GM19099 (cell line): ENCODE results near the gene DRGX.

Source experiments
- POLR2A ChIP-seq: IDR thresholded peaks from 3 replicates; pipeline ENCODE4 v1.6.1; 2011; ENCODE audit warnings: low read depth; ENCODE audit not compliant: insufficient read length; ENCODE audit errors: extremely low read depth

DRGX gene

DNA sequence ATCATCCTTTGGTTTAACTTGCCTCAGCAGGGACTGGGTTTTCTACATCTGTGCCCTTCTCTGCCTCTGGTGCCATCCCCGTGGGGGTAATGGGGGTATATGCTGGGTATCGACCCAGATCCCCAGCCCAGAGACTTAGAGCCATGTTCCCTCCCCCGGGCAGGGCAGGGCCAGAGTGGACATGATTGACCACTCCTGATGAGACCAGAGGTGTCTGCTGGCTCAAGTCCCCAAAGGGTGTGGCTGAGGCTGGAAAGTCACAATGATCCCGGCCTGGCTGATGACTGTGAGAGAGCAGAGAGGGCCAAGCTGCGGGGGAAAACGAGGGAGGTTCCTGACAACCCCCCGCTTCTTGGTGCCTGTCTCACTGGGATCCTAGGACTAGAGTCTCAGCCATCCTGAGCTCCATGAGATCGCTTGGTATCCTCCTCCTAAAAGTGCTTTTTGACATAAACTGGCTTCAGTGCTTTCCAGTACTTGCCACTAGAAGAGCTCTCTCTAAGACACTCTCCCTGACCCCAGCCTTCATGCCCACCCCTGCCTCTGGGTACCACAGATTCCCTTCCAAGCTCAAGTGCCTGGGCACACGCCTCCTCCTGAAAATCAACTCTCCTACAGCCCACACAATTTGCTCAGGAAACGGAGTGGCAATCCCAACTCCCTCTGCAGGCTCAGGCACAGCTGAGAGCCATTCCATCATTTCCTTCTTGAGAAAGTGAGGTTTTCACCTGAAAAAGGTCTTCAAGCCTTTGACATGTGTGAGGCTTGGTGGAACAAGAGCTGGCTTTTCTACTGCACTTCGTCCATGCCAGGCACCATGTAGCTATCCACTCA is 33.9 kb downstream of the DRGX start:
- TF ChIP-seq POLR2A: no peak

DNA sequence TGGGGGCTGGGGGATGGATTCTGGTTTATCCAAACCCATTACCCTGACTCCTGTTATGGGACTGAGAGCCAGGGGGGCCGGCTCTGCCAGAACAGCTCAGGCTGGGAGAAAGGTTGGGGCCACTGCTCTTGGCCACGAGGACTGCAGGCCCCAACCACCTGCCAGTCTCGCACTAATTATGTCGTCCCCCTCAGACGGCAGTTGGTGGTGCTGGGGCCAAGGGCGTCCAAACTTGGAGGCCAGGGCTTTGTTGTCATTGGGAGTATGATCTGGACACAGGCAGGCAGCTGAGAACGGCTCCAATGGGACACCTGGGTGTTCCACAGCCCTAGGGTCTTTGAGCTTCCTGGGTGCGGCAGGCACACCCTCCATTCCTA is 34.7 kb downstream of the DRGX start:
- TF ChIP-seq POLR2A: no peak

DNA sequence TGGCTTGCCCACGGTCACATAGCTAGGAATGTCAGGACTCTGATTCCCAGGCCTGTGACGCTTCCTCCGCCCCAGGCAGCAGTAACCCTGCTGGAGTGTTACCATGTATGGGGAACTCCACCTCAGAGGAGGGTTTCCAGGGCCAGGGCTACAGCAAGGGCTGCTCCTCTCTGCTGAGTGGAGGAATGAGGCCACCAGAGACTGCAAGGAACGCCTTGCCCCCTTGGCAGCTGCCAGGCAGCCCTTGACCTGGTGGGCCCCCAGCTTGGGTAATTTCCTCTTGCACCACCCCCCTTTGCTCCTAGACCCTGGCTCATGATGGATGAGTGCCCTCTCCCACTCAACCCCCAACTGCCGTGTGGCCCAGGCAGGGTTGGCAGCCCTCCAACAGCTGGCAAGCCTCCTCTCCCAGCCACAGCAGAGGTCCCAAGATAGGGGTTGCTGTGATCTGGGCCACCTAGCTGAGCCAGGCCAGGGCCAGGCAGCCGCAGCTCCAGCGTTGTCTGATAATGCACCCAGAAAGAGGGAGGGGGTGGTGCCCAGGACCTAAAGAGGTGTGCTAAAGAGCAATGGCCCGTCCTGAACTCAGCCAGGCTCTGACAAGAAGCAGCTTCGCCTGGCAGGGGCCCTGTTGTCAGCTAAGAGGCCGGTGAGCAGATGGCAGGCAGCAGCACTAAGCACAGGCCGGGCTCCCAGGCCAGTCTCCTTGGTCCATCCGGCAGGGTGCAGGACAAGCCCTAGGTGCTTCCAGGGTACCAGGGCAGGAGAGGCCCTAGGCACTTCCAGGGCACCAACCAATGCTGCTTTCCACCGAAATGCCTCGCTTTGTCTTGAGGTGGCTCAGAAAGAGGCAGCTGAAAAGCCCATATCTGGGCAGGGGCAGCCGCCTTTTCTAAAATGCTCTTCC is 35.4 kb downstream of the DRGX start:
- TF ChIP-seq POLR2A: no peak

DNA sequence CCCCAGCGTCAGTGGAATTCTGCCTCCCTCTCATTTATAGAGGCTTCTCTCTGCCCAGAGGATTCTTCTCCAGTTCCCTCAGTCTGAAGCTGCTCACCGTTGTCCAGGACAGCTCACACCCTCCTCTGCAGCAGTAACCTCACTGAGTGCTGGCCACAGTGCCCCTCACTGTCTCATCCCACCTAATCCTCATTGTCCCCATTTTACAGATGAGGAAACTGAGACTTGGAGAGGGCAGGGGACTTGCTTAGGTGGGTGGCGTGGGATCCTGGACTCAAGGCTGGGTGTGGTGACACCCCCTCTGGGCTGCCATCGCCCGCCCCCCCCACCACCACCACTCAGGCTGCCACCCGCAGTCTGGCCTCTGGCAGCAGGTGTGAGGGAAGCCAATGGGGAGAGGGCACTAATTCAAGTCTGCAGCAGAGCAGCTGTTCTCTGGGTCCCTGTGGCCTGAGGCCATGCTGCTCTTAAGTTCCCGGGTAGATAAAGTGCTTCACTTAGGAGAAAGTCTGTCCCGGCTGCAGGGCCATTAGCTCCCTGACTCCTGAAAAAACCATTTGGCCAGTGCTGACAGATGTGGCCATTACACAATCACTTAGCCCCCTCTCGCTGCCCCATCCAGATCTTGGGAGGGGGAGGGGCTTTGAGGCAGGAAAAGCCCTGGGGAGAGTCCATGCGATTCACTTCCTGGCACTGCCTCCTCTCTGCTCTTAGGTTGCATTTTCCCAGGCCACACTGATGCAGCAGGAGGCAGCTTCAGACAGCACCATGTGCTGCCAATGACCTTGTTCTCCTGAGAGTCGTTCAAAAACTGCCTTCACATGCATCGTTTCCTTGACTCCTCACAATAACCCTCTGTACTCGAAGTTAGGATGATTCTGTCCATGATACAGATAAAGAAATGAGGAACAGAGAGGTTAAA is 36.3 kb downstream of the DRGX start:
- no peak for TF ChIP-seq POLR2A

DNA sequence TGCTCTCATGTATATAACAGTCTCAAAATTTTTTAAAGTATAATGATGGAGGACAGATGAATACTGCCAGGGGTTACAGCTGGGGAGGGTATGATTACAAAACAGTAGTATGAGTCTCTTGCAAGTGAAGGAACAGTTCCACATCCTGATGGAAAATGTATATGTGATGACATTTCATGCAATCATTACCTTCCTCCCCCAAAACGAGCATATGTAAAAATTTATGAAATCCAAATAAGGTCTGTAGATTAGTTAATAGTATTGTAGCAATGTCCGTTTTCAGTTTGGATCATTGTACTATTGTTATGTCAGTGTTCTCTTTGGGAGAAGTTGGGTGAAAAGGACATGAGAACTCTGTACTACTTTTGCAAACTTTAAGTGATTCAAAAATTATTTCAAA is 38.0 kb downstream of the DRGX start:
- TF ChIP-seq POLR2A: no peak

DNA sequence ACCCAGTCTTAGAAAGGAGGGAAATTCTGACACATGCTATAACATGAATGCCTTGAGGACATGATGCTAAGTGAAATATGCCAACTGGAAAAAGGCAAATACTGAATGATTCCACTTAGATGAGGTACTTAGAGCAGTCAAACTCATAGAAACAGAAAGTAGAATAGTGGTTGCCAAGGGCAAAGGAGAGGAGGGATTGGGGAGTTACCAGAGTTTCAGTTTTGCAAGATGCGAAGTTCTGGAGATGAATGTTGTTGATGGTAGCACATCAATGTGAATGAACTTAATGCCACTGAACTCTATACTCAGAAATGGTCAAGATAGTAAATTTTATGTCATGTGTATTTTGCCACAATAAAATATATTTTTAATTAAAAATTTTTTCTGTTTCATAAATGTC is 38.9 kb downstream of the DRGX start:
- no peak for TF ChIP-seq POLR2A

DNA sequence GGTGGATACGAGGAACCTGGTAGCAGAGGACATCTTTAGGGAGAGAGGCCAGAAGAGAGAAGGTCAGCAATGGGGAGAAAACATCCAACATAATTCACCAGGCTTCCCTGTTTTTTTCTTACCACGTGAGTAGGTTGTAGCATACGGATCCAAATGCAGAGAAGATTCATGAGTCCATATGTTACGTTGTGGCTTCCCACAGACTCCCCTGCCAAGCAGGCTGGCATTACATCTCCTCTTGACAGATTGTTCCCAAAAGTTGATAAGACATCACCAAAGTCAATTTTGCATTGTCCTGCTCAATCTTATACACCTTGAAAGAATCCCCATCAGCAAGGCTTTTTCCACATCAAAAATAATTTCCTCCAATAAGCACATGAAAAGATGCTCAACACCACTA is 39.7 kb downstream of the DRGX start:
- no peak for TF ChIP-seq POLR2A

DNA sequence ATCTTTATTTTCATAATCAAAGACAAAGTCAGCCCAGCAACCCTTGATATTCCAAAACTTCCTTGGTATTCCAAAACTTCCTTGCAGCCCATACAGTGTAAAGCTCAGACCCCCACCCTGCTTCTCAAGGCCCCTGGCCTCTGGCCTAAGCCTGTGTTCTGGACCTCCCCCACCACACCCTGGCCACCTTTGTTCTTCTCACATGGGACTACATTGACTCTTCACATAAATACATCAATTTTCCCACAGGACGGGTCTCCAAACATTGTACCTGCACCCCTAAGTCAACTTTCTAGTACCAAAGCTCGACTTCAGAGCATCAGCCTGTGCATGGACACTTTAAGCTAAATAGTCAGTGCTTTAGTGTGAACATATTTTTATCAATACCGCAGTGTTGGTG is 40.7 kb downstream of the DRGX start:
- no peak for TF ChIP-seq POLR2A

DNA sequence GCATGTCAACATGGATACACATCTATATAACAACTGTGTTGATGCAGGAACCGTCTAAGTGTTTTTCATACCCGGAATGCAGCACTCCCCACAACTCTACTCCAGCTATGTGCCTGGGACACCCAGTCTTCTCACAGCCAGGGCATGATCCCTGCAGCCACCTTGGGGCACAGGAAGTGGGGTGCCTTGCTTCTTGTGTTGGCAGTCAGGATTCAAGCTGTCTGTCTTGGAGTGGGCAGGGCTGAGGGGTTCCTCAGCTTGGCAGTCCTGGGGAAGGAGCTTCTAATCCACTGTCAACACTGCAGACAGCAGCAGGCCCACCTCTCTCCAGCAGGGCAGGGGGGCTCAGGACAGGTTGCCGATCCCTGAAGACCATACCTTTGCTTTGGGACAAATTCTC is 41.3 kb downstream of the DRGX start:
- TF ChIP-seq POLR2A: no peak

DNA sequence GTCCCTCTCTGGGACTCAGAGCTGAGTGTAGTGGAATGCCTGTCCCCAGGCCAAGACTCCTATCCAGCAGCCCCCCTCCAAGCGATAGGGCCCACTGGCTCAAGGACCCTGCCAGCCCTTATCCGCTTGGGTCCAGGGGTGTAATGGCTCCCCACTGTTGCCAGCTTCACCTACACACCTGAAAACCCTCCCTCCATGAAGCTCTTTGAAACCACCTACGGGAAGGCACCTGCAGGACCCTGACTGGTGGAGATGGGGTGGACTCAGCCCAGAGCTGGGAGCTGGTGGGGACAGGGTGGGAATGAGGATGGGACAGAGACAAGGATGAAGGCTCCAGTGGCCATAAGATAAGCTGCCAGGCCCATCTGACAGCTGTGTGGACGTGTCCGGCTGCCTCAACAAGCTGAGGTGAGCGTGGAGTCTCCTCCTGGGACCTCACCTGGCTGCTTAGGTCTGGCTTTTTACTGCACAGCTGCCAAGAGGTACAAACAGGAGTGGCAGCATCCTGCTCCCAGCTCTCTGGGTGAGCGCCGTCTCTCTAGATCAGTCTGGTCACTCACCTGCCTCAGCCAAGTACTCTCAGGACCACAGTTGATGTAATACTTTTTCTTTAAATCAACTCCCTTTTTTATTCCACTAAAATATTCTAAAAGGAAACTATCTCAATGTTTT is 41.9 kb downstream of the DRGX start:
- no peak for TF ChIP-seq POLR2A

DNA sequence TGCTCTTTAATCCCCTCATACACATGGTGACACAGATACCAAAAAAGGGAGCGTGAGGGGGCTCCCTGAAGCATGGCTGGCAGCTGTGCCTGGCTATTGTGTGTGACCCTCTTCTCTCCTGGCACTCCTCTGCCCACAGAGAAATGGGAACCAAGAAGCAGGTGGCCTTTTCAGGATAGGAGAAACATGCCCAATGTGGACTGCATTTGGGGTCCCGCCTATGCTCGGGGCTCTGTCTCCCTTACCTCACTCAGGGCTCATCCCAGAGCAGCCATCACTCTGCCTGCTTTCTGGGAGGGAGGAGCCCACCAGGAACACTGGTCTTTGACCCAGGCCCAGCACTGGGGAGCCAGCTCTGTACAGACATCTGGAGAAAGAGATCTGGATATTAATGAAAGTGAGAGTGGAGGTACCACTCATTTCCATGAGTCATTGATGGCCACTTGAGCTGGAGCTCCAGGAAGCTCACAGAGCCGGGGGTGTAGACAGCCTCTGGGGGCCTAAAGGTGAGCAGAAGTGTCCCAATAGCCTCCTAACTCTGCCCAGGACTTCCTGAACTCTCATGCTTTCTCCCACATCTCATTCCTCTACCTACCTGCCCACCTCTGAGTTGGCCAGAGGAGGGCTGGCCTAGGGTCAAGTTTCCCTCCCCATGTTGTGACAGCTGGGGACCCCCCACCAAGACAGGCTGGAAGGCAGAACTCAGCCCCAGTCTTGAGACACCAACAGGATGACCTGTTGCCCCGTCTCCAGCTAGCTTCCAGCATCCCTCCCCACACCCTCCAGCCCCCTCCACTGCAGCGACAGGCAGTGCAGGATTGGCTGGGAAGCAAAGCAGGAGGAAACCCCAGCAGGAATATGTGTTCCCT is 42.6 kb downstream of the DRGX start:
- no peak for TF ChIP-seq POLR2A

DNA sequence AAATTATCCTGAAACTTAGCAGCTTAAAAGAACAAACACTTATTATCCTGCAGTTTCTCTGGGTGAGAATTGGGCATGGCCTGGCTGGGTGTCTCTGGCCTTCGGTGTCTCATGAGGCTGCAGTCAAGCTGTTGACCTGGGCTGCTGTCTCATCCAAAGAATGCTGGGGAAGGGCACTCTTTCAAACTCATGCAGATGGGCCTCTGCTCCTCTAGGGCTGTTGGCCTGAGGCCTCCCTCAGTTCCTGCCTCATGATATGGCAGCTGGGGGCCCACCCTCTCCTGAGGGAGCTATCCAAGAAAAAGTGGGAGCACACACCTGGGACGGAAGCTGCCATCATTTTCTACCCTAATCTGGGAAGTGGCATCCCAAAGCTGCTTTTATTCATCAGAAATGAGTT is 43.6 kb downstream of the DRGX start:
- TF ChIP-seq POLR2A: no peak

DNA sequence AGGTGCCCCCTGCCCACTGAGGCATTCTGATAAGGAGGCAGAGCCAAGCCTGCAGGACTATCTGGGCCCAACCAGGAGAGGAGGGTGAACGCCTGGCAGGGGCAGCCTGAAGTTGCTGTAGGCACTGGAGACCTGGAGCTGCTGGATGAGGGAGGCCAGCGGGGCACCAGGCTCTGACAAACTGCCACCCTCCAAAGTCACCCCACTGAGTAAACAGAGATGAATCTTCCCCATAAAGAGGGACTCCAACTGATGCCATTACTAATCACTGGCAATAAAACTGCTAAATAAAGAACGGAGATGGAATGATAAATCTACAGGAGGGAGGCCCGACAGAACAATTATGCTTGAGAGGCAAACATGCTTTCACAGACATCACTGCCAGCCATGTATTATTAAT is 44.2 kb downstream of the DRGX start:
- no peak for TF ChIP-seq POLR2A
